GM12801 (cell line): ENCODE measurements around the gene LRRC14B.

ENCODE experiments used
- CTCF ChIP-seq: IDR thresholded peaks from one replicate; pipeline ENCODE4 v1.5.1; 2011; ENCODE audit warnings: control low read depth; ENCODE audit not compliant: insufficient read length; ENCODE audit errors: extremely low read depth

The LRRC14B gene

GRCh38 chr5:179401-179800 lies 11.9 kb upstream of the LRRC14B start:
- no peak for TF ChIP-seq CTCF

GRCh38 chr5:180286-180918 lies 10.9 kb upstream of the LRRC14B start:
- no peak for TF ChIP-seq CTCF

- TF ChIP-seq CTCF = no peak
Measured at GRCh38 chr5:181160-181559, 10.1 kb upstream of the LRRC14B start.

- TF ChIP-seq CTCF = no peak
Measured at GRCh38 chr5:181566-181965, 9.7 kb upstream of the LRRC14B start.

- TF ChIP-seq CTCF = no peak
Measured at GRCh38 chr5:182126-182525, 9.2 kb upstream of the LRRC14B start.

GRCh38 chr5:184471-184870 lies 6.8 kb upstream of the LRRC14B start:
- no peak for TF ChIP-seq CTCF

- TF ChIP-seq CTCF = no peak
Measured at GRCh38 chr5:185095-186070, 5.9 kb upstream of the LRRC14B start.
